ENCODE data around the gene DNTTIP2. TPM values are rescaled to one million over a fixed set of nuclear protein-coding genes. Genes with fewer than 3 reads are reported as not detected.
"Not testable (repeated sequence)": the region's sequence is repeated elsewhere in the genome, so short reads cannot be mapped to it uniquely, and the experiment has no call there.

Gene DNTTIP2
- total RNA-seq, 4 donors from 2014 or later = 26.4 to 63.5 (median 41.0) TPM

- DNase-seq (ENCODE audit: low spot score) (no peak), ATAC-seq (ENCODE audit: low FRiP score) (no peak)
- TF ChIP-seq, protein P1, sequence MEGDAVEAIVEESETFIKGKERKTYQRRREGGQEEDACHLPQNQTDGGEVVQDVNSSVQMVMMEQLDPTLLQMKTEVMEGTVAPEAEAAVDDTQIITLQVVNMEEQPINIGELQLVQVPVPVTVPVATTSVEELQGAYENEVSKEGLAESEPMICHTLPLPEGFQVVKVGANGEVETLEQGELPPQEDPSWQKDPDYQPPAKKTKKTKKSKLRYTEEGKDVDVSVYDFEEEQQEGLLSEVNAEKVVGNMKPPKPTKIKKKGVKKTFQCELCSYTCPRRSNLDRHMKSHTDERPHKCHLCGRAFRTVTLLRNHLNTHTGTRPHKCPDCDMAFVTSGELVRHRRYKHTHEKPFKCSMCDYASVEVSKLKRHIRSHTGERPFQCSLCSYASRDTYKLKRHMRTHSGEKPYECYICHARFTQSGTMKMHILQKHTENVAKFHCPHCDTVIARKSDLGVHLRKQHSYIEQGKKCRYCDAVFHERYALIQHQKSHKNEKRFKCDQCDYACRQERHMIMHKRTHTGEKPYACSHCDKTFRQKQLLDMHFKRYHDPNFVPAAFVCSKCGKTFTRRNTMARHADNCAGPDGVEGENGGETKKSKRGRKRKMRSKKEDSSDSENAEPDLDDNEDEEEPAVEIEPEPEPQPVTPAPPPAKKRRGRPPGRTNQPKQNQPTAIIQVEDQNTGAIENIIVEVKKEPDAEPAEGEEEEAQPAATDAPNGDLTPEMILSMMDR (IDR thresholded peaks at IDR 0.05) = no peak
These were observed 14.8 kb downstream of the DNTTIP2 start for GRCh38 chr1:93864175-93864574.

DNA sequence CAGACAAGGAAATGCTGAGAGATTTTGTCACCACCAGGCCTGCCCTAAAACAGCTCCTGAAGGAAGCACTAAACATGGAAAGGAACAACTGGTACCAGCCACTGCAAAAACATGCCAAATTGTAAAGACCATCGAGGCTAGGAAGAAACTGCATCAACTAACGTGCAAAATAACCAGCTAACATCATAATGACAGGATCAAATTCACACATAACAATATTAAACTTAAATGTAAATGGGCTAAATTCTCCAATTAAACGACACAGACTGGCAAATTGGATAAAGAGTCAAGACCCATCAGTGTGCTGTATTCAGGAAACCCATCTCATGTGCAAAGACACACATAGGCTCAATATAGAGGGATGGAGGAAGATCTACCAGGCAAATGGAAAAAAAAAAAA lies 21.4 kb downstream of the DNTTIP2 start:
- not testable (repeated sequence) for DNase-seq (ENCODE audit: low spot score); ATAC-seq (ENCODE audit: low FRiP score)

- not testable (repeated sequence) for DNase-seq (ENCODE audit: low spot score); ATAC-seq (ENCODE audit: low FRiP score)
These were observed 23.0 kb downstream of the DNTTIP2 start for GRCh38 chr1:93855983-93856382.

GRCh38 chr1:93853940-93854339 lies 25.1 kb downstream of the DNTTIP2 start:
- no peak for DNase-seq (ENCODE audit: low spot score)
- TF ChIP-seq, protein P1 (IDR thresholded peaks at IDR 0.05) = no peak
- ATAC-seq (ENCODE audit: low FRiP score) = no peak

- ATAC-seq (ENCODE audit: low FRiP score) = no peak
- TF ChIP-seq, protein P1 (IDR thresholded peaks at IDR 0.05) = no peak
- no peak for DNase-seq (ENCODE audit: low spot score)
These were observed 27.1 kb downstream of the DNTTIP2 start for GRCh38 chr1:93851878-93852277.

DNA sequence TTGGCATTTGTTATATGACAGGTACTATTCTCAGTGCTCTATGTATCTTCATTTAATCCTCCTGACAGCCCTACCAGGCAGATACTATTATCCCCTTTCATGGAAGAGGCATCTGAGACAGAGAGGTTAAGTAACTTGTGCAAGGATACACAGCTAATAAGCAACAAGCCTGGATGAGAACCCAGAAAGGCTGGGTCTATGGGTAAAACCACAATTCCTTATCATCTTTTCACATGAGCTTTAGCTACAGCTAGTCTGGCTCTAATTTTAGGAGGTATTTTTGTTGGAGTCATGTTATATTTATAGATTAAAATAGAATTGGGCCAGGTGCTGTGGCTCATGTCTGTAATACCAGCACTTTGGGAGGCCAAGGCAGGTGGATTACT lies 27.7 kb downstream of the DNTTIP2 start:
- DNase-seq (ENCODE audit: low spot score) (no peak), ATAC-seq (ENCODE audit: low FRiP score) (no peak)
- TF ChIP-seq, protein P1 (IDR thresholded peaks at IDR 0.05) = no peak

DNA sequence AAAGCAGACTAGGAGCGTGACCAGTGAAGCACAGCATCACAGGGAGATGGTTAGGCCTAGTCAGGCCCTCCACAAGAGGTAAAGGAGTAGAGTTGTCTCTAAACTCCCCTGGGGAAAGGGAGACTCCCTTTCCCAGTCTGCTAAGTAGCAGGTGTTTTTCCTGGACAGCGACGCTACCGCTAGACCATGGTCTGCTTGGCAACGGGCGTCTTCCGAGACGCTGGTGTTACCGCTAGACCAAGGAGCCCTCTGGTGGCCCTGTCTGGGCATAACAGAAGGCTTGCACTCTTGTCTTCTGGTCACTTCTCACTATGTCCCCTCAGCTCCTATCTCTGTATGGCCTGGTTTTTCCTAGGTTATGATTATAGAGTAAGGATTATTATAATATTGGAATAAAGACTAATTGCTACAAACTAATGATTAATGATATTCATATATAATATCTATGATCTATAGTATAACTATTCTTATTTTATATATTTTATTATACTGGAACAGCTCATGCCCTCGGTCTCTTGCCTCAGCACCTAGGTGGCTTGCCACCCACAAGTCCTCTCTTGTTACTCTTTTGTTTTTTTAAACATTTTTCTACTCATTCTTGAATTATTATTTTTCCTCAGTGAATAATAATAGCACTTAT lies 28.2 kb downstream of the DNTTIP2 start:
- DNase-seq (ENCODE audit: low spot score); ATAC-seq (ENCODE audit: low FRiP score): not testable (repeated sequence)

DNA sequence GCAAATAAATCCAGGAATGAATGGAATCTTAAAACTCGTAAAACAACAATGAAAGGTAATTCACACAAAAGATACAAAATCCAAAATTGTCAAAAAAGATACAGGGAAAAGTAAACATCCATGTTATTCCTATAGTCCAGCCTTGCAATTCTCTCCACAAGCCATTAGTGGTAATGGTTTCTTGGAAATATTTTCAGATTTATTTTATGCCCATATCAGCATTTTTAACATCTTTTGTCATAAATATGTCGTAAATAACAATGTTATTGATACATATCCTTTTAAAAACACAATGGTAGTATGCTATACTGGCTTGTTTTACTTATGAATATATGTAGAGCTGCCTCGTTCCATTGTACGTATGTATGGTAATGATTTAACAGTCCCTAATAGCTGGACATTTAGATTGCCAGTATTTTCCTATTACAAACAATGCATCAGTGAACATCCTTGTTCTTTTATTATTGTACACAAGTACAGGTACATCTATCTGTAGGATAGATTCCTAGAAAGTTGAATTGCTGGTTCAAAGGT lies 30.6 kb downstream of the DNTTIP2 start:
- DNase-seq (ENCODE audit: low spot score) (no peak), ATAC-seq (ENCODE audit: low FRiP score) (no peak)
- TF ChIP-seq, protein P1 (IDR thresholded peaks at IDR 0.05) = no peak

Data from omental fat pad (tissue), 4 donors.